Measurements from ENCODE around the gene NEK3. TPM values are rescaled to one million over a fixed set of nuclear protein-coding genes. Genes with fewer than 3 reads are reported as not detected.
"Not testable (repeated sequence)": the region's sequence is repeated elsewhere in the genome, so short reads cannot be mapped to it uniquely, and the experiment has no call there.

Gene NEK3, protein sequence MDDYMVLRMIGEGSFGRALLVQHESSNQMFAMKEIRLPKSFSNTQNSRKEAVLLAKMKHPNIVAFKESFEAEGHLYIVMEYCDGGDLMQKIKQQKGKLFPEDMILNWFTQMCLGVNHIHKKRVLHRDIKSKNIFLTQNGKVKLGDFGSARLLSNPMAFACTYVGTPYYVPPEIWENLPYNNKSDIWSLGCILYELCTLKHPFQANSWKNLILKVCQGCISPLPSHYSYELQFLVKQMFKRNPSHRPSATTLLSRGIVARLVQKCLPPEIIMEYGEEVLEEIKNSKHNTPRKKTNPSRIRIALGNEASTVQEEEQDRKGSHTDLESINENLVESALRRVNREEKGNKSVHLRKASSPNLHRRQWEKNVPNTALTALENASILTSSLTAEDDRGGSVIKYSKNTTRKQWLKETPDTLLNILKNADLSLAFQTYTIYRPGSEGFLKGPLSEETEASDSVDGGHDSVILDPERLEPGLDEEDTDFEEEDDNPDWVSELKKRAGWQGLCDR
- 5.8 and 8.7 TPM in 2 replicates for total RNA-seq (2014; rRNA removed; shearing (Covaris generic))
- polyA plus RNA-seq (2014; cell fraction: nucleus; rRNA removed) = 22.7 and 25.2 TPM in 2 replicates

DNA sequence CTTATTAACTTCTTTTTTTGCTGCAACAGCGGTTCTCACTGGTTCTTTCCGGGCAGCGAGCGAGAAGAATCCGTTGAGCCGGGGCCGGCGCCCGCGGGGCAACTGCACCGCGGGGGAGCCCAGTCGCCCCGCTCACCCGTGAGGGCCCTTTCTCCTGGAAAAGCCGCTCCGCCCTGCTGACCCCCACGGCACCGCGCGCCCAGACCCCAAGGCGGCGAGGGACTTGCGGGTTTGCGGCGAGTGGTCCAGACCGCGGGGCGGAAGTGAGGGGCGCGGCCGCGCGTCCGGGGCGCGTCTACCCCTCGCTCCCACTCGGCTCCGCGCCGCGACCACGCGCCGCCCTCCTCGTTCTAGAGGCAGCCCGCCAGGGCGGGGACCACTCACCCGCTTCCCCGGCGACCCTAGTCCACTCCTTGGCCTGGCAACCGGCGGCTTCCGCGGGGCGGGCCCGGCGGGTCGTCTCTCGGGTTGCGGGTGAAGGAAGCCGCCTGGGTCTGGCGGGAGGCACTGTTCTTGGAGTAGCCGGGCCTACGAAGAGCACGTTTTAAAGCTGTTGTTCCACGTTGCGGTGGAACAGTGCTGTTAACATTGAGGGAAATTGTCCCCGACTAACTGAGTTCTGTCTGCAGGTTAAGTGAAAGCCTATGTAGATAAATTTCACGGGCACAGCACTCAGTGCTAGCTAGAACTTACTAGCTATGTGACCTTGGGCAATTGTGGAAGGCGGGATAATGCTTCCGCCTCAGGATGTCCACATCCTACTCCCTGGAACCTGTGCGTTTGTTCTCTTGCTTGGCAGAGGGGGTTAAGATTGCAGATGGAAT, at the start of gene NEK3:
NEK3 (minus strand) TSS at position 439 of the 824 bp plus-strand sequence. CDS start 3,406 bp downstream, outside the sequence.
- DNase-seq (ENCODE audit: extremely low read depth, low read depth) = peak; percentile 27

DNA sequence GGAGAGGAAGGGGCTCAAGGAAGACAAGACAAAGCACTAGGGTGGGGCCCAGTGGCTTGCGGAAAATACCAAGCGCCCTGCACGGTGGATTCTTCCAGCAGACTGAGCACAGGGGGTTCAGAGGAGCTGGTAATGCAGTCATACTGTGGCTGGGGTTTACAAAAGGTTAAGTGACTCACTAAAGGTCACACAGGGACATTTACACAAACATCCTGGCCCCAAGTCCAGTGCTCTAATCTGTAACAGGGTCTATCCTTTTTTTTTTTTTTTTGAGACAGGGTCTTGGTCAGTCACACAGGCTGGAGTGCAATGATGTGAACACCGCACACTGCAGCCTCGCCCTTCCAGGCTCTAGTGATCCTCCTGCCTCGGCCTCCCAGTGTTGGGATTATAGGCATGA, 49.0 kb upstream of the NEK3 start:
- DNase-seq (ENCODE audit: extremely low read depth, low read depth) = not testable (repeated sequence)

DNA sequence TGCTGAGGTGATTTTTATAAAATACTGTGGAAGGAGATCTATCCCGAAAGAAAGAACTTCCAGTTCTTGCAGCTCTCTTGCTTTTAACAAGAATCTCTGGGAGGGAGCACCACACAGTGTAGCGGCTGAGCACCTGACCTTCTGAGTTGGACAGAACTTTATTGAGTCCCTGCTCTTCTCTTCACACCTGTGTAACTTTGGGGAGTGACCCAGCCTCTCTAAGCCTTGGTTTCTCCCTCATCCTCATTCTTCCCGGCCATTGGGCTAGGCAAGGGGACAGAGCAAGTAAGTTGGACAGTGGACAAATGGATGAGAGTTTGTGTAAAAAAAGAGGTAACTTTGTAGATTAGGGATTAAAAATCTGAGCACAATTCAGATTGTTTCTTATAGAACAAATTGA, 48.5 kb upstream of the NEK3 start:
- not testable (repeated sequence) for DNase-seq (ENCODE audit: extremely low read depth, low read depth)

DNA sequence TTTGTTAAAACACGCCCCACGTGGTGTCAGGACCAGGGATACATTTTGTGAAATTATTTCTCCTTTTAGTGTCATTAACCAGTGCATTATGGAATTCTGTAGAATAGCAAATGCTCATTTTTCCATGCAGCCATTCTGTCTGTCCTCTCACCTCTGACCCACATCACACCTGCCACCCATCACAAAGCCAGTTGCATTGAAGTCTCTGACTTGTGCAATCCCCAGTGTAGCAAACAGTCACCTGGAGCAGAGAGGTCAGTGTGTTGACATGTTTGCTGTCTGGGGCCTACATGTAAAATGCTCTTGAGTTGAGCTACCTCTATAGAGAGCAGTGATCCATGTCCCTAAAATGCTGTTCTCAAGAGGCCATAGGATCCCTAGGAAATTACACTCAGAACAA, 47.9 kb upstream of the NEK3 start:
- not testable (repeated sequence) for DNase-seq (ENCODE audit: extremely low read depth, low read depth)

DNA sequence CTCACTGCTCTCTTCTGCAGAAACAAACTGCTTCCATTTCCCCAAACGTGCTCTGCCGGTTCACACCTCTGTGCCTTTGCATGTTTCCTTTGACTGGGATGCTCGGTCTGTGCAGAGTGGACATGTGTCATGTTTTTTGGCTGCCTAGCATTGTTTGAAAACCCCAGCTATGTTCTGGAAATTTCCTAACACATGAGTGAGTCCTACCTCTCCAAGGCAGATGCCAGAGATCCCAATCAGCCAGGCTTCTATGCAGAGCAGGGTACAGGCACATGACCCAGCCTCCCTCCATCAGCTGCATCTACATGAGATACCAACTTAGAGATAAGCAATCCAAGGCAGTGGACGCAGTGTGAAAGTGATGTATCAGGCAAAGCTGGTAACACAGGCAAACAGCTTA, 45.1 kb upstream of the NEK3 start:
- DNase-seq (ENCODE audit: extremely low read depth, low read depth) = not testable (repeated sequence)

DNA sequence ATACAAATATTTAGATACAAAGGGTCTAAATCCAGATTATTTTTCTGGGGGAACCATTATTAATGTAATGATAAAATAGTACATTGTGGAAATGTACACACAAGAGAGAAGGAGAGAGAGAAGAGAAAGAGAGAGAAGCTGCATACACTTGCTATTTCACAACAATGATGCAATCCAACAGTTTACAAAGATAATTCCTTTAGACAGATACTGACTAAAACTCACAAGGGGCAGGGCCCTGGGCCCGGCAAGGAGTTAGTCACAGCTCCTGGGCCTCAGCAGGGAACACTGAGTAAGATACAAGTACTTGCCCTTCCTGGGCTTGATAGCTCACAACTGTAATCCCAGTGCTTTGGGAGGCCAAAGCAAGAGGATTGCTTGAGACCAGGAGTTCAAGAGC, 44.5 kb upstream of the NEK3 start:
- peak; percentile 71 for DNase-seq (ENCODE audit: extremely low read depth, low read depth)

DNA sequence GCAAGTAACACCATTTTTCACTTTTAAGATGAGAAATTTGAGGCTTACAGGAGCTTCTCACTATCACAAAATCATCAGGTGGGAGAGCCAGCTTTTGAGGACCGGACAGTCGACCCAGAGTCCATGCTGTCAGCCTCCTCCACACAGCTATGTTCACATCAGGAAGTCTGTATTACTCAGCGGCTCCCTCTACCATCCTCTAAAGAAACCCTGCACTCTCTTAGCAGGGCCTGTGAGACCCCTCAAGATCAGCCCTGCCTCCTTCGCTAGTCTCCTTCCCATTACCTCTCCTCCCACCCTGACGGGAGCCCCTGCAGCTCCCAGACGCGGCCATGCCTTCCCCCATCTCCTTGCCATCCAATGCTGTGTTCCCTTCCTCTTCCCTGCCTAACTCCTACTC, 43.1 kb upstream of the NEK3 start:
- DNase-seq (ENCODE audit: extremely low read depth, low read depth) = not testable (repeated sequence)

DNA sequence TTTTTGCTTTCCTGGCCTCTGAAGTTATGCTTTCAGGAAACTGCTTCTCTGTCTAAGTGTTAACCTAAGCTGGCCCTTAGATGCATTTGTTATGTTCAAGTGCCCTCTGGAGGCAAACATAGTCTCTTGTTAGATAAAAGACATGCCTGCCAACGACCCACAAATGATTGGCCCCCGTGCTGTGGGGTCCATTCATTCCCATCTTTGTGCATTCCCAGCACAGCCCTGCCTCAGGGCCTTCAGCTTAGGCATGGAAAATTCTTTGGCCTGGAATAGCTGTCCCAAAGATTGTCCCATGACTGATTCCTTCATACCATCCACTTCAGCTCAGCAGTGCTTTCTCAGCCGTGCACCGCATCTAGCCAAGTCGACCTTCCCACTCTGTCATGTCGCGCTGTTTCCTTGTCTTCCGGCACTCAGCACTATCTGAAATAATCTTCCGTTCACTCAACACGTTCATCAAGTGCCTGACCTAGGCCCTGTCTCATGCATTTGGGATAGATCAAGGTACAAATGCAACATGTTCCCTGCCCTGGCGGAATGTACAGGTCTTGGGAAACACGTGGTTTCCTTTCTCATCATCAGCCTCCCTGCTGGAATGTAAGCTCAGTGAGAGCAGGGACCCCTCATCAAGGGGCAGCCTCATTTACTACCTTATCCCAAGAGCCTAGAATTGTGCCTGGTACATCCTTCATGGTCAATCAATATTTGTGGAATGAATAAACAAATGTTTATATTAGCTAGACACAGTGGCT, 42.2 kb upstream of the NEK3 start:
- DNase-seq (ENCODE audit: extremely low read depth, low read depth) = peak; percentile 51

DNA sequence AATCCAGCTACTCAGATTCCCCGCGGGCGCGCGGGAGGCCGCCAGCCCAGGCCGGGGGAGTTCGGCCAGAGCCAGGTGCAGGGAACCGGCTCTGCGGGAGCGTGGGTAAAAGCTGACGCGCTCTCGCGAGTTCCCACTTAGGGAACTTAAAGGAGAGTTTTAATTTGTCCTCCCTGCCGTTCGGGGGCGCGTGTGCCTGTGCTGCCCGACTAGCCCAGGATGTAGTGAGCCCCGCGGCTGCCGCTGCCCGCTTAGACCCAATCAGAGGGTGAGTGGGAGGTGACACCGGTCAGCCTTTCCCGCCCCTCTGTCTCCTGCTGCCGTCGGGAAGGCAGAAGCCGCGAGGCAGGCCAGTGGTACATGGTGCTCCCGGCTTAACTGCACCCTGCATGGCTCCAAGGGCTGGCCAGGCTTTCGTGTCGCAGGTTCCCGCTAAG, 36.0 kb upstream of the NEK3 start:
- DNase-seq (ENCODE audit: extremely low read depth, low read depth) = no peak

DNA sequence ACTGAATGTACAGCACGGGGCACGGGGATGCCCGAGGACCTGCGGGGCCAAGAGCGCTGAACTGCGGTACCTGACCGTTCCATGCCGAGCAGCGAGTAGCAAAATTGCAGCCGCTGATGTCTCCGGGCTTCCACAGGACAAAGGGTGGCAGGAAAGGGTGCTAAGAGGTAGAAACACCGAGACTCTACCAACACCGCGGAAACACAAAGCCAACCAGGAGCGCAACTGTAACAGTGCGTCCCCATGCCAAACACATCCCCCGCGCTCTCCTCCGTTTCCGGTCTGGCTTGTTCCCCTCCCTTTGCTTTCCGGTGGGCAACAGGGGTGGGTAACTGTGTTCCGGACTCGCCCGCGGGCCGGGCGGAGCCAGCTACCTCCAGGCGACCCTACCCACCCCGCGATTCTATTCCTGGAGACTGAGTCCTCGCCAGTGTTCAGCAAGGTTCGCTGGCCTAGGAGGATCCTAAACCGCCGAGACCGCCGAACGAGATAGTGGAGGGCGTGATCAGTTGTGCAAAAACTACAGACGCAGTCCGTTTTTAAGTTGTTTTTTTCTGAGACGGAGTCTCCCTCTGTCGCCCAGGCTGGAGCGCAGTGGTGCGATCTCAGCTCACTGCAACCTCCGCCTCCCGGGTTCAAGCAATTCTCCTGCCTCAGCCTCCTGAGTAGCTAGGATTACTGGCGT, 34.9 kb upstream of the NEK3 start:
- peak; percentile 67 for DNase-seq (ENCODE audit: extremely low read depth, low read depth)

DNA sequence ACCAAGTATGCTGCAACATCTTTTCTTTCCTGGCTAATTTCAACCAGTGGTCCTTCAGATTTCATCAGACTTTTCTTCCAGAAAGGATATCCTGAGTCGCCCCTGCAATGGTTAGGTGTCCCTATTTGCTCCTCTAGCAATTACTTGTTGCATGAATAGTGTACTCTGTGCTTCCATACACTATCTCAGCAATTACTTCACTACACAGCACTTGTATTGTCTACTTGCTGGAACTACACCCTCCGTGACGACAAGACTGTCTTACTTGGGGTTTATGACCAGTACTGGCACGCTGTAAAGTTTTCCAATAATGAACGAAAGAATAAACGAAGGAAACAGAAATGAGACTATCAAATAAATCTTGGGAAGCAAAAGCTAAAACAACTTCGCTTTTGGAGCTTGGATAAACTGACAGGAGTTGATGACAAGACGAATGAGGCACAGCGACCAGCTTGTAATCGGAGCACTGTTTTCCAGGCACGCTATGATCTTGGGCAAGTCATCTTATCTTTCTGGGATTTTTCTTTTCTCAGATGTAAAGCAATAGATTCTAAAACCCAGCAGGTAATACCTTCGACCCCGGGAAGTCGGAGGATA, 34.3 kb upstream of the NEK3 start:
- not testable (repeated sequence) for DNase-seq (ENCODE audit: extremely low read depth, low read depth)

DNA sequence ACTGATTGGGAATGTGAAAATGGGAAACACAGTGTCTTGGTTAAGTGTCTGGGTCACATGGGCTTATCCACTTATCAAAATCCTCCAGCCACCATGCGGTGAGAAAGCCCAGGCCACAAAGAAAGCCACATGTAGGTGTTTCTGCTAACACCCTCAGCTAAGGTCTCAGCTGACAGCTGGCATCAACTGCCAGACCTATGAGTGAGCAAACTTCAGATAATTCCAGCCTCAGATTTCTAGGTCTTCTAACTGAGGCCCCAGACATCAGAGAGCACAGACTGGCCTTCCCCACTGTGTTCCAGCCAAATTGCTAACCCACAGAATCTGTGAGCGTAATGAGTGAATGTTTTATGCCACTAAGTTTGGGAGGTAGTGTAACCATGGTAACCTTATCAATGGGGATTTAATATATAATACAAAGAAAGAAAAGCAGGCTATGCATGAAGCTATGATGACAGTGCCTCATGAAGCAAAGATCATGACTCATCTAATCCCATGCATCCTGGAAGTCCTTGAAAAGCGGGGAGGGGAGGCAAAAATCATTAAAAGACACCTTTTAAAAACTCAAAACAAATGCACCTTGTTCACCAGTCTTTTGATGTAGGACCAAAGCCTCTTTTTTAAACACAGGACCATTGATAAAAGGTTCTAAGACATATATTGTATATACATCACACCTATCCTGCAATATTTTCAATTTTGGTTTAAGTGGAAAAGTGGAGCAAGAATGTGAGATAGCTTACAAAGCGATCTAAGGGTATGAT, 28.2 kb upstream of the NEK3 start:
- DNase-seq (ENCODE audit: extremely low read depth, low read depth) = not testable (repeated sequence)

DNA sequence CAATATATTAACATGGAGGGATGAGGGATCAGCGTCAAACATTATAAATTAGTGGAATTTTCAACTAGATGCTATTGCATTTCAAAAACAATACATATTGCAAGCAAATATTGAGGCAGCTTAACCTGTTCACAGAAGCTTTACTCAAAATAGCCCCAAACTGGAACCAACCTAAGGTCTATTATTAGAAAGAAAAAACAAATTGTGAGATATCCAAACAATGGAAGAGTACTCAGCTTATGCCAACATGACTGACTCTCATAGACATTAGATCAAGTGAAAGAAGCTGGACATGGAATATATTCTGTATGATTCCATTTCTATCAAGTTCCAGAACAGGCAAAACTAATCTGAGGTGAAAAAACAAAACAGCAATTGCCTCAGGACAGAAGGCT, 27.6 kb upstream of the NEK3 start:
- DNase-seq (ENCODE audit: extremely low read depth, low read depth) = no peak

DNA sequence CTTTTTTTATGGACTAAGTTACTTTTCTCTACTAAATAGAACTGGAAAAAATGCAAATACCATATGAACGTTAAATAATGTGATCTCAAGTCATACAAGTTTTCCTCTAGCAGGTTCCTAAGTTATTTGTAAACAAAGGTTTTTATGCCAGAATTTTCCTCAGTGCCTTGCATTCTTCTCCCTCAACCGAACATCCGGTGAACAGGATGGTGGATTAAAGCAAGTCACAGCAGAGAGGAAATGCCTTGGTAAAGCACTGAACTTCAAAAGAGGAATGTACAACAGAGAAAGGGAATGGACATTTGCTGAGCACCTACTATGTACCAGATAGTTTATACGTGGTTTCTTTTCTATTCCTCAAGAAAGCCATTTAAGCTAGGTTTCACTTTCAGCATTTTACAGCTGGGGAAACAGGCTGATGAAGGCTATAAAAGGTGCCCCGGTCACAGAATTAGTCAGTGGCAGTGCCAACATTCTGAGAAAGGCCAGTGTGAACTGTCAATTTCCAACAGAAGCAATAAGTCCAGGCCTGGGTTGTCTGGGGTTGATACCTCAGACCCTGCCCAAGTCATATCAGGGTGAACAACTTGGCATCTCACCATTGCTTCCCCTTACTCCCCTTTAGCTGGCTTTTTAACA, 22.0 kb upstream of the NEK3 start:
- DNase-seq (ENCODE audit: extremely low read depth, low read depth) = not testable (repeated sequence)

DNA sequence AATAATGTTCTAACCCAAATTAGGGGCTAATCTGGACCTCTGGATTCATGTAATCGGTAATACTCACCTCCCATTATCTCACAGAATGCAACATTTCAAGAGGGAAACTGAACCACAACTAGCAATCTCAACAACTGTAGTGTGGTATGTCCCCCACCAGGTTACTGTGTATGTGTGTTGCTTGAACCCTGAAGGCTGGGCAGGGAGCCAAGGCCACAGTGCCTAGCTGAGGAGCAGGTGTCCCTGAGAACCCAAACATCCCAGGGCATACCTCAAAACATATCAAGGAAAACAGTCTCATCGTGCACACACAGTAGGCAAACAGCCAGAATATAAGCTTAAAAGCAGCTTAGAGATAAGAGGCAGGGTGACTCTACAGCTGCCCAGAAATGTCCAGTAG, 20.5 kb upstream of the NEK3 start:
- no peak for DNase-seq (ENCODE audit: extremely low read depth, low read depth)

DNA sequence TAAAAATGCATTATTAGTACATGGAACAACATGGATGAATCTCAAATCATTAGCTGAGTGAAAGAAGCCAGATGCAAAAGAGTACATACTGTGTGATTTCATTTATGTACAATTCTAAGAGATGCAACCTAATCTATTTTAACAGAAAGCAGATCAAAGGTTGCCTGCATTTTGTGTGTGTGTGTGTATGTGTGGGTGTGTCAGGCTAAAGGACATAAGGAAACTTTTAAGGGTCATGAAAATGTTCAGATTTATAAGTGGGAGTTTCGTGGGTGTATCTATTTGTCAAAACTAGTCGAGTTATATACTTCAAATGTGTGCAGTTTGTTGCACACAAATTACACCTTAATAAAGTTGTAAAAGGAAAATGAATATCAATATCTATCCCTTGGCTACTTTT, 17.9 kb upstream of the NEK3 start:
- no peak for DNase-seq (ENCODE audit: extremely low read depth, low read depth)

DNA sequence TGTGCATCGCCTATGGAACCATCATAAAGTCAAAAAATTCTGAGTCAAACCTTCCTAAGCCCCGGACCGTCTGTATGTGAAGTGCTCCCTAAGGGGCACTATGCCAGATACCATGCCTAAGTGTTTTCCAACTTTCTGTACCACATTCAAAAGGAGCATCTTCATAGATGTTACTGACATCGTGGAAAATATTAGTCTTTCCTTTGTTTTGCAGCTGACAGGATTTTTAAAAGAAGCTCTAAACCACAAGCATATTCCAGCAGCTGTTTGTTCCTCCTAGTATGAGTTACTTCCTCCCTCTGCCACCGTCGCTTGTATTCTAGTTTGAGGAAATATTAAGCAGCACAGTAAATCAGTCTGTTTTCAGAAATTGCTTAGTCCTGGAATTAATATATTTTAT, 14.6 kb upstream of the NEK3 start:
- not testable (repeated sequence) for DNase-seq (ENCODE audit: extremely low read depth, low read depth)

DNA sequence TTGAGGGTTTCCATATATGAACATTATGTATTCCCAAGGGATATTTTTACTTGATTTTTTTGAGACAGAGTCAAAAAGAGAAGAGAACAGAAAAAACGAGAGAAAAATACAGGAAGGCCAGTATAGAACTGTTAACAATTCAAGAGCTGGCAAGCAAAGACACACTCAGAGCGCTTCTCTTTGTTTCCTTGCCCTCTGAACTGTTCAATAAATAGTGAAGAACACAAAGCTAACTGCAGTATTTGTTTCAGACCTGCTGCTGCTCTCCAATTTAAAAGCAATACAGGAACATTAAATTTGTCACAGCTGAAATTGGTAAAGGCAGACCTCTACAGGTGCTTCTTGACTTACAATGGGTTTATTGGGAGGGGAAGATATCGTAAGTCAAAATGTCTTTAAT, 14.0 kb upstream of the NEK3 start:
- DNase-seq (ENCODE audit: extremely low read depth, low read depth) = no peak
